Measurements from ENCODE around the gene CLTA.
A peak's percentile ranks its signal among the peaks of the same experiment; 100 is the strongest.
"Not testable (repeated sequence)": the region's sequence is repeated elsewhere in the genome, so short reads cannot be mapped to it uniquely, and the experiment has no call there.

The CLTA gene

DNA sequence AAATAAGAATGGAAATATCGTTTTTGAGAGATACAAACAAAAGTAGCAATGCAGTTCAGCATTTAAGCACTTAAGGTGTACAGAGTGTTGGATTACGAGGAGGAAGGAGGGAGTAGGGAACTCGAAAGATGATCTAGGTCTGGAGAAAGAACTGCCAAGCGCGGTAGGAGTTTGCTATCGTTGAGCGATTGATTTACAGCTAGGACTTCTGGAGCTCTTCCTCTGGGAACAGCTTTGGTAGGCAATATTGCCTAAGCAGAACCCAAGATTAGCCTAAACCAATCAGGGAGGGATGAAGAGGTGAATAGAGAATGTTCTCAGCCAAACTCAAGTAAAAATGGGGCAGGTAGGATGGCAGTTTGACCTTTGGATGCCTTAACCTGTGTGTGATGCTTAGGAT lies 965 bp downstream of the CLTA start:
- no peak for DNase-seq

DNA sequence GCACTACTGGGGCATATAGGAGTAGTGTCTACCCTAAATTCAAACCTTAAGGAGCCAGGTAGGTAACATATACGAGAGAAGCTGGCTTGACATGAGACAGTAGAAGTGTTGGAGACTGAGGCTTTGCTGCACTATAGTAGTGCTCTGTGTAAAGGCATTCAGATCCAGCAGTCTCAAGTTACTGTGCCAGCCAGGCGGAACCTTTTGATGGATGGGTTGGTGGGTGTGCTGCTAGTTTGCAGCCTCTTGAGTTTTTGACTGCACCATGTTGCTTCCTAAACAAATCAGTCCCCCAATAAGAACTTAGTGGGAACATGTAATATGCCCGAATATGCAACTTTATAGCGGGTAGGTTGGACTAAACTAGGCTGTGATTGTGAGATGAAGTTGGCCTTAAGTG lies 1.5 kb downstream of the CLTA start:
- DNase-seq, result peak in 1 of 2 experiments; percentile 5

DNA sequence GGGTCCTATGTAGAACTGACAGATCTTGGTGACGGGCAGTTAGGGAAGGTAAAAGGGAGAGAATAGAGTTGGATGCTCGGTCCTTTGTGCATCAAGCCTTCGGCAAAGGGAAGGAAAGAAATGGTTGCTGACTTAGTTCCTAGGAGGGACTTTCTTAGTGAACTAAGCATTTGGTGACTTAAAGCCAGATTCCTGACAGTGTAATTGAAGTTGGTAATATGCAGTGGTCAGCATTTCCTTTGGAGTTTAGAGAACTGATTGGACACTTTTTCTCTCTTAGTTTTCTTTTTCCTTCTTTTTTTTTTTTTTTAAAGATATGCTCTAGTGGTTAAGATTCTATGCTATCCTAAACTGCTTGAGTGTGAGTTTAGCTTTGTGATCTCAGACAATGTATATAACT lies 2.3 kb downstream of the CLTA start:
- DNase-seq, result no peak

DNA sequence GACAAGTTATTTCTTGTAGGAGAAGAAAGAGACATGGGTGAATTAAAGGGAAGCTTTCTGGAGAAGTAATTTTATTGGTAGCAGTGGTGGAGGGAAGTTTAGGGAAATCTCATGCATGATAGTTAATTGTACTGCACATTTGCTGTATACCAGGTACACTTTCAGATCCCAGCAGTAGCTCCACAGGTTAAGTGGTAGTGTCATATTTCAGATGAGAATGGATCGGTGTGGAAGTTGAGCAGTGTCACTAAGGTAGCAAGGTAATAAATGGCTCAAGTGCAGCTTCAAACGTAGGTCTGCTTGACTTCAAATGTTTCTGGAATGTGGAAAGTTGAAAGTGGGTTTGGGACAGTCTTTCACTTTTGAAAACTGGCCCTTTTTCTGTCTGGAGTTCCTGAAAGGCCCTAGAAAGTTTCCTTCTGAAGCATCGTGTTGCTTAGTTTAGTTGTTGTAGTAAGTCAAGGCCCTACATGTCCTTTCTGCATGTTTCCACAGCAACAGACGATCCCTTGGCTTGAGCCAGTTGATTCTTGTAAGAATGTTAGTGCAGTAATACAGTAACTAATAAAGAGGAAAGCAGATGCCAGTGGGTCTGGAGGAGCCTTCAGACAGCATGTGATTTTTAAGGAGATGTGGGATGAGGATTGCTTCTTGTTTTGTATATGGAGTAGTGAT lies 3.7 kb downstream of the CLTA start:
- DNase-seq, result no peak

DNA sequence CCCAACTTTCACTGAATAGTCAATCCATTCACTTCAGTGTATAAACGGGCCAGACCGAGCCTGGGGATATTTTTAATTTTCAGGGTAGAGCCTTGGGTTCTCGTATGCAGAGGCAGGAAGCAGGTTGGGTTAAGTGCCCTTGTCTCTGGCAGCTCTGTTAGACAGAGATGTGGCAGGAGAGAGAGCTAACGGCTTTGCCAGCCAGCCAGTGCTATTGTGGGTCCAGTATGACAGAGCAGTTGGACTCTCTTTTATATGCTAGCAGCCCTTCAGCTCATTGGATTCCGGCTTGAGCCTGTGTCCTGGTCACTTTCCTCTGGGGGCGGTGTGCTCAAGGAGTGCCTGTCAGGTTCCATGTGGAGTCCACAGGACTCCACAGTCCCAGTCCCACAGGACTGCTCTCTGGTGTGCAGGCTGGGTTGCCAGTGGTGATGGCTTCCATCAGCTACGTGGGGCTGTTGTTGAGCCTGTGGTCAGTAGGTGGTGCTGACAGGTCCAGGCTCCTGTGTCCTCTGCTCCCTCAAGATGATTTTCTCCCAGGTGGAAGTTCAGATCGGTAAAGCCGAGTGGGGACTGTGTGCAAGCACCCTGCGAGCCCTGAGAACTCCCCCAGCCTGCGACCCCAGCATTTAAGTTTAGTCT lies 14.3 kb downstream of the CLTA start:
- peak in 1 of 2 experiments; percentile 2 for DNase-seq

DNA sequence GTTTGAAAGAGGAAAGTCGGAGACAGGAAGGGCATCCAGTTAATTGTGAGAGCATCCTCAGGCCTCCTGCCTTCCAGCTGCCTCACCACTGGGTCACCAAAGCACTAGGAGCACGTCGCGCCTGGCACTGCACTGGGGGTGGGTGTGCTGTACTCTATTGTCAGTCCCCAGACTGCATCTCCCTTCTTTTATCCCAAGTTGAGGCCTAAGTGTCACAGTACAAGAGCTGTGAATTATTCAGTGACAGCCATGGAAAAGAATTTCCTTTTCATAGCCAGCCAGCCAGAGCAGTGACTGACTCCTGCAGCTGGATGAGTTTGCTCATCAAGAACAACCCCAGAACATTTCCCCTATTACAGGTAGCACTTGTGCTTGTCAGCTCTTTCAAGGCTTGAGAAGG lies 16.3 kb downstream of the CLTA start:
- no peak for DNase-seq

DNA sequence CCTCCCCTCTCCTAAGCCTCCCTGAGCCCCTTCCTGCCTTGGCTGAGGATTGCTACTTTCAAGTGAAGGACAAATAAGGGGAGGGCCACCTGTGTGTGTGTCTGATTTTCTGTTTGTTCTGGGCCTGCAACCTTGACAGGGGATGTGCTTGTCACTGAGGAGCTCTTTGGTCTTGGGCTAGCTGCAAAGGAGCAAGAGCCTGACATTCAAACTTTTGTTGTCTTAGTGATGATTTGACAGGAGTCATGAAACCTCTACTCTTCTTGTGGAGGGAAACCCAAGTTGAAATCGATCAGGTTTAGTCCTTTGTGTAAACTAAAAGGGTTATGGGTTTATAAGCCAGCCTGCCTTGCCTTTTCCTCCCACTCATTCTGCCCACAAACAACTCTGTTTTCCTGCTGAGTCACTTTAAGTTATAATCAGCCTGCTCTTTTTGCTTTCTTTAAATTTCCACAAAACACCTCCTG lies 16.9 kb downstream of the CLTA start:
- no peak for DNase-seq

DNA sequence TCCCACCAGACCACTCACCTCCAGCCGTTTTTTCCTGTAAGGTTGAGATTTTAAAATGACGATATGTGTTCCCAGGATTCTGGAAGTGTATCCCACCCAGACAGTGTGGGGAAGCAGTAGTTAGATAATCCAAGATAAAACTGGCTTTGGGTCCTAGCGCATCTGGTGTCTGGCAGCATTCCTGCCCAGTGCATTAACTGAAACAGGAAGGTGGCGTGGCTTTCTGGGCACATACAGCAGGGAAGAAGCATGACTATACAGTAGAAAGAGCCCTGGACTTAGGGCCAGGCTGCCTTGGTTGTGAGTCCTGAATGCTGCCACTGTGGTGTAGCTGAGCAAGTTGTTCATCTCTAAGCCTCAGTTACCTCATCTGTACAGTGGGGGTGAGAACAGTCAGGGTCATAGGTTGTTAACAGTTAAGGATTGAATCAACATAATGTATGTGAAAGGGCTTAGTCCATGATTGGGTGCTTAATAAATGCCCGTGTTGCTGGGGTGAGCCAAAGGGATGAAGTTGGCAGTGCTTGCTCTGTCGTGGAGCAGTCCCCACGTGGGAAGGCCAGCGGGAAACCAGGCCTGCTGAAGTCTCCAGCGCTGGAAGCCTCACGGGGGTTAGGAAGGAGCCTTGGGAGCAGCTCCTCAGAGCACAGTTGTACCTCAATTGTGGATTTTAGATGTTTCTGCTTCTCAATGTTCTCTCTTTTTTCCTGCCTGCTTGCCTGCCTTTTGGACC lies 18.0 kb downstream of the CLTA start:
- DNase-seq, result no peak

DNA sequence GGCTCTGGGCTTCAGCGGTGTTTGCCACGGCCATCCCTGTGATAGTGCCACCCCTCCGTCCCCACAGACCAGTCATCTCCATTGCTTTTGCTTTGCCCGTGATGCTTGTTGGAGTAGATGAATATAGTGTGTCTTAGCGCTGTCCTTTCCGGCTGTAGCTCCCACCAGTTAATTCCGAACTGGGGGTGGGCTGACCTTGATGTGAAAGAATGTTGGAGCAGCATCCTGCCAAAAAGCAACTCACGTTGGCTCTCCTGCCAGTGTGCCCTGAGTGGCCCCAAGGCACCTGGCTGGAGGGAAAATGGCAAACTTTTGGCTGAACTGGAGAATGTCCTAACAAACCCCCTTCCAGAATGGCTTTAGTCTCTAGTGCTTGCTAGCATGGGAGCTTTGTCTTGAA lies 20.0 kb downstream of the CLTA start:
- no peak for DNase-seq

DNA sequence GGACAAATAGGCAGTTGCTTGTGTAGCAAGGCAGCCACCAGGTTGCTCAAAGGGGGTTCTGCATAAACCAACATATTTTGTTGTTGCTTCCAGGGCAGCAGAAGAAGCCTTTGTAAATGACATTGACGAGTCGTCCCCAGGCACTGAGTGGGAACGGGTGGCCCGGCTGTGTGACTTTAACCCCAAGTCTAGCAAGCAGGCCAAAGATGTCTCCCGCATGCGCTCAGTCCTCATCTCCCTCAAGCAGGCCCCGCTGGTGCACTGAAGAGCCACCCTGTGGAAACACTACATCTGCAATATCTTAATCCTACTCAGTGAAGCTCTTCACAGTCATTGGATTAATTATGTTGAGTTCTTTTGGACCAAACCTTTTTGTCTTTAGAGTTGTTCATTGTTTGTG lies 20.8 kb downstream of the CLTA start:
- no peak for DNase-seq

DNA sequence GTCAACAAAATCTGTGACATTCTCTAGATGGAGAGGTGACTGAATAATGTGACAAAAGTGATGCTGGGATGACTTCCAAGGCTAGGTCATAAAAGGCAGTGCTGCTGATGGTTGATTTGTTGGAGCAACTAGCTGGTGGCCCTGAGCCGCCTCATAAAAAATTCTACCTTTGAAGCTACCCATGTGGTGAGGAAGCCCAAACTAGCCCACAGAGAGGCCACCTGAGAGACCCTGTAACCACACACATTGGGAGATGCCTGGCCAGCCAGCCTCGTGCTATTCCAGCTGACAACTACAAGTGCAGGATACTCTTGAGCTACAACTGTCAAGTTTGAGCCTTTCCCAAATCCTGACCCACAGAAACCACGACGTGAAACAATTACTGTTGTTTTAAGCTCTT lies 22.7 kb downstream of the CLTA start:
- no peak for DNase-seq

DNA sequence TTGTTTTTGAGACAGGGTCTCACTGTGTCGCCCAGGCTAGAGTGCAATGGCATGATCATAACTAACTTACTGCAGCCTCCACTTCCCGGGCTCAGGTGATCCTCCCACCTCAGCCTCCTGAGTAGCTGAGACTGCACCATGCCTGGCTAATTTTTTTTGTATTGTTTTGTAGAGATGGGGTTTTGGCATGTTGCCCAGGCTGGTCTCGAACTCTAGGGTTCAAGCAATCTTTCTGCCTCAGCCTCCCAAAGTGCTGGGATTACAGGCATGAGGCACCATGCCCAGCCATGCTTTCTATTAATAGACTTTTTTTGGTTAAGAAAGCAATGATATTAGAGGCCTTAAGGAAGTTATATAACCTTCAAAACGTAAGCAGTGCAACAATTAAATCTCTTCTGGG lies 23.3 kb downstream of the CLTA start:
- DNase-seq, result no peak

DNA sequence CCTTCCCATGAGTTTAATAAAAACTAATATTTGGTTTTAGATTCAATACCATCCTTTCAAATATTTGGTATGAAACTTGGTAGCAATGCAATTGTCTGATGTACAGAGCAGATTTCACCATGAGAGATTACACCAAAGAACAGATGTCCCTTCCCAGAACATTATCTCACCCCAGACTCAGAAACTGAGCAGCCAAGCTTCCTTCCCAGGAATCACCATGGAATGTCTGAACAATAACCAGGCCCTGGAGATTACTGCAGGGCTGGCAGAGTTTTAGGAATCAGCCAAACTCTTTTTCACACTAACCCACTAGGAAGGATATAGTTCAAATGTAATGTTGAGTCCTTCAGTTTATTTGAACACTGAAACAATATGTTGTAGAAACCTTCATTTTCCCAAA lies 23.9 kb downstream of the CLTA start:
- no peak for DNase-seq

DNA sequence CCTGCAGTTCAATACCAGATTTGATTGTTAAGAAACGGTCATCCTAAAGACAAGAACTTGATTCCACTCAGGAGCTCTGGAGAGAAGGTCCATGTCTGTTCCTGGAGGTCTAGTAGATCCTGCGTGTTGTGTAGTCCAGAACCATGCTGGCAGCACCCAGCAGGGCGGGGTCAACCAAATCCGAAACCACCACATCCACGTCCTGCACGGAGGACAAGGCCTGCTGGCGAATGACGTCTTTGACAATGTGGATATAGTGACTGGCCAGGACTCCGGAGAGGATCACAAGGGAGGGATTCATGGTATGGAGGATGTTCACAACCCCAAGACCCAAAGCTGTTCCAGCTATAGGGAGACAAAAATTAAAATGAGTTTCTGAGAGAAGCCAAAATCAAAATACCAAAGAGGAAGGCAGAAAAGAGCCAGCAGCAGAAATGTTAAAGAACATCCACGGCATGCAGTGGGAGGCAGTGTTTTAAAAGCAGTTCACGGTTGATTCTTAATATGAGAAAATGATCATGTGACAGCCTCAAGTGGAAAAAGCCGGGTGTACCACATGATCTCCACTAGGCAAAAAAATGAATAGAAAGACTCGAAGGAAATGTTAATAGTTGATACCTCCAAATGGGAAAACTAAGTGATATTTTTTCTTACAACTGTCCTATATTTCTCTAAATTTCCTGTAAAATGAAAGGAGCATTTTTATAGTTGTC lies 26.7 kb downstream of the CLTA start:
- DNase-seq, result no peak

DNA sequence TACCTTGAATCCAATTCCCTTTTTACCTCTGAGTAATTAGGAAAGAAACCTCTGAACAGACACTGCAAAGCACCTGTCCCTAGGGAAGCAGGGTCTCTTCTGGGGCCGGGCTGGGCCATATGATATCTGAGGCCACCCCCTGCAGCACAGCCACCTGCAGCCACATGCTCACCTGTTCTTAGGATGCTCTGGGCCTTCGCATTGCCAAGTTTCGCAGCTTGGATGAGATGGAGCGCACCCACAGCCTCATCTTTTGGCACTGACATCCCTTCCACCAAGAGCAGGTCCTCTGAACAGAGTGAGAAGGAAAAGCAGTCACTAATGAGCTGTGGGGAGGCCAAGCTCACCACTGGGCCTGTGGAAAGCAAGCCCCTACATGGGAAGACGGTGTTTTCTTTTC lies 27.3 kb downstream of the CLTA start:
- DNase-seq, result no peak

DNA sequence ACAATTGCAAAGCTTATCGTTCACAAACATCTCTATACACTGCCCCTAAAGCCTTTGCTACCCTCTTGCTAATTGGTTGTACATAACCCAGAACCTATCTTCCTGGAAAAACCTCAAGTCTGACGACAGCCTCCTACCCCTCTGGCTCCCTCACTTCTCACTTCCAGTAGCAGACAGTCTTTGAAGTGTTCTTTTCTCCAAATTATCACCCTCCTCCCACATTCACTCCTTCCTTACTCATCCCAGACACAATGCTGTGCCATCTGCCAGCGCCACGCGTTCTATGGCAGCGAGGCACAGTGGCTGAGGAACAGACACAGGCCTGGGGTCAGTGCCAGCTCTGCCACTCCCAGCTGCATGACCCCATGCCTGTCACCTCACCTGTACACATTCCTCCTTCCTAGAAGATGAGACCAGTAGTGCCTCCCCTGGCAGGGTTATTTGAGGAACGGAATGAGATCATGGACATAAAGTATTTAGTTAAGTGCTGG lies 27.7 kb downstream of the CLTA start:
- no peak for DNase-seq

DNA sequence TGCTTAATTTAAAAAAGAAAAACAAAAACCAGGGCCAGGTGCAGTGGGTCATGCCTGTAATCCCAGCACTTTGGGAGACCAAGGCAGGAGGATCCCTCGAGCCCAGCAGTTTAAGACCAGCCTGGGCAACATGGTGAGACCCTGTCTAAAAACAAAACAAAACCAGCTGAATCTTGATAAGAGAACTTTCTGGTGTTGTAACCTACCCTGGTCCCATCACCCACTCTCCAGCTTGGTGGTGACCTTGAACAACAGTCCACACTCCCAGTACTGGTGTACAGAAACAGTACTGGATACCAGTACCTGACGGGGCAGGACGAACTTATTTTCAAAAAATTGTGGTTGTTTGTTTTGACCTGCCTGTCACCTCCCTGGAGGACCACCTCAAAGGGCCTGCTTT lies 30.9 kb downstream of the CLTA start:
- no peak for DNase-seq

DNA sequence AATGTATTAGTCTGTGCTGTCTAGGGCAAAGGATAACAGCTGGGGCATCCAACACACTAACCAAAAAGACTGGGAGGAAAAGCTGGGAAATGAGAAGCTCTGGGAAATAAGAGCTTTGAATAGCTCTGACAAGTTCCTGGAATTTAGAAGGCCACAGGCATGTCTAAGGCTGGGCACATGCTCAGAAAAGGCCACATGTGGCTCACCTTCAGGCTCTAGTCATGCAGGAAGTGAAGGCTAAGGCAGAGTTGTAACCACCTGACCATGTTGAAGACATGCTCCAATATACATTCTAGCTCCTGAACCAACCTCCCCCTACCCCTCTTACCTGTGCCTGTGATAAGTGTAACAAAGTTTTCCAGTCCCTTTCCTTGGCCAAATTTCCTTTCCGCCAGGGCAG lies 31.7 kb downstream of the CLTA start:
- no peak for DNase-seq

DNA sequence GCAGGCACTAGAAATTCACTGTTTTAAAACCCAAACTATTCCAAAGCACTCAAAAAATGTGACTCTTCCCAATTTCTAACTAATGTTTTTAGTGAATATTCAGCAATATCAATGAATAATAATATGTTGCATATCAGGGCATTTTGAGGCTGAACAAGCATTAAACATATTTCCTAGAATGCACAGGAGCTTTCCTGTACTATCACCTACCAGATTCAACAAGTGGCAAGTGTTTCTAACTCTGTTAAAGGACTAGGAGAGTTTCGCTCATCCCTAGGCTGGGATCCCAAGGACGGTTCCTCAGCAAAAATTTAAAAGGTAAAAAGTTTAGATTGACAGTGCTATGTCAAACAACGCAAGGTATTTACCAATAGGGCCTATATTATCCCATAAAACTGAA lies 46.5 kb downstream of the CLTA start:
- no peak for DNase-seq

DNA sequence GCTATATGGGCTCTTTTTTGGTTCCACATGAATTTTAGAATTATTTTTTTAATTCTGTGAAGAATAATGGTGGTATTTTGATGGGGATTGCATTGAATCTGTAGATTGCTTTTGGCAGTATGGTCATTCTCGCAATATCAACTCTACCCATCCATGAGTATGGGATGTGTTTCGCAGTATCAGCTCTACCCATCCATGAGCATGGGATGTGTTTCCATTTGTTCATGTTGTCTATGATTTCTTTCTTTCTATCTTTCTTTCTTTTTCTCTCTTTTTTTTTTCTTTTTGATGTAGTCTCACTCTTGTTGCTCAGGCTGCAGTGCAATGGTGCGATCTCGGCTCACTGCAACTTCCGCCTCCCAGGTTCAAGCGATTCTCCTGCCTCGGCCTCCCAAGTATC lies 48.5 kb downstream of the CLTA start:
- not testable (repeated sequence) for DNase-seq

DNA sequence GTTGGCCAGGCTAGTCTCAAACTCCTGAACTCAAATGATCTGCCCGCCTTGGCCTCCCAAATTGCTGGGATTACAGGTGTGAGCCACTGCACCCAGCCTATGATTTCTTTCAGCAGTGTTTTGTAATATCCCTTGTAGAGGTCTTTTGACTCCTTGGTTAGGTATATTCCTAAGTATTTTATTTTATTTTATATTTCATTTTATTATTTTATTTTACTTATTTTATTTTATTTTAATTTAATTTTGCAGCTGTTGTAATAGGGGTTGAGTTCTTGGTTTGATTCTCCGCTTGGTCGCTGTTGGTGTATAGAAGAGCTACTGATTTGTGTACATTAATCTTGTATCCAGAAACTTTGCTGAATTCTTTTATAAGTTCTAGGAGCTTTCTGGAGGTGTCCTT lies 49.0 kb downstream of the CLTA start:
- not testable (repeated sequence) for DNase-seq

DNA sequence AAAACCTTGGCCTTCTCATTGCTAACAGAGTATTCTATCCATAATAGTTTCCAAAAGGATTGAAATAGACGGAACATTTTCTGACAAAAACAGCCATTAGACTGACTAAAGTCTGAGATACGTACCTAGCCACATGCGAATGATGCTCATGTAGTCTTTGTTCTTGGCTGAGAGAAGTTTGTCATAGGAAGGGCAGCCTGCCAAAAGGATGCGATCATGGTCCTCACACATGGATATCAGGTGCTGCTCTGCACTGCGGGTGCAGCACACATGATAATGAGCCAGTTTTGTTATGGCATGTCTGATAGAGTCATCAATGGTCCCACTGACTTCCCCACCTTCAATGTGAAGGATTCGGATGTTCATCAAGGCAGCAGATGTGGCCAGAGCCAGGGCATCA lies 55.2 kb downstream of the CLTA start:
- DNase-seq, result no peak

DNA sequence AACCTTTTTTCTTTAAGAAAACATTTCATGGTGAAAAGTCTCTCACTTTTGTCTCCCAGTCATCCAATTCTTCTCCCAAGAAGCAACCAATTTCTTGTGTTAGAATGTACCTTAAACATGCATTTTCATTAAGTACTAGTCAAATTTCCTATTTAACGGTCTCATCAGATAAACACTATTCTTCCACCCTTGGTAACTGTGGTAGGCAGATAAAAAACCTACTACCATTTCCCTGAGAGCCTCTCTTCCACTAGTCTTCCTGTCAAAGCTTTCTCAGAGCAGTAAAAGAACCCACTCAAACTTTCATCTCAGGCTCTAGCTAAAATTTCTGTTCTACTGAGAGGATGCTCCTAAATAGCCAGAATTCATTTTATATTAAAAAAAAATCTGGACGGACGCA lies 56.6 kb downstream of the CLTA start:
- DNase-seq, result no peak

Data from NCI-H526 (cell line).